Measurements from ENCODE around the gene SNX20. TPM values are rescaled to one million over a fixed set of nuclear protein-coding genes. Genes with fewer than 3 reads are reported as not detected.

Gene SNX20
- total and polyA plus RNA-seq, 2 of the 4 experiments (the other 2 are of a cell fraction): not detected

DNA sequence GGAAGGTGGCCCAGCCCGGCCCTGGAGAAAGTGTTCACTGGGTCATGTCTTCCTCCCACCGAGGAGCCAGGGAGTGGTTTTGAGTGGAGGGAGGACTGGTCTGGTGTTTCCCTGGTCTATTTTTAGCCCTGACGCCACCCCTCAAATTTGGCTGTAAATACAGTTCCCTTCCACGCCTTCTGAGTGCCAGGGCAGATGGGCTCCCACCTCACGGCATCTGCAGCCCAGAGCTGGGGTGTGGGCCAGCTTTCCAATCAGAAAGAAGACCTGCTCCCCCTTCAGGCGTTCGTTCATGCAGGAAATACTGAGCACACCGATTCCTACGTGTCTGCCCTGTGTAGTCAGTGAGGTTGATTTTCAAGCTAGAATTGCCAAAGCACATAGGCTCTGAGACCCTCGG, 53.7 kb downstream of the SNX20 start:
- H3K14ac ChIP-seq (replicated peaks; ENCODE audit: low read depth, low read length): no peak overlapping the region
- peaks cover 2% of the 10 kb centered on the region; the same call in 1 of the 2 replicates for H3K27me3 ChIP-seq (ENCODE audit: control insufficient read depth, insufficient read depth, low read length)
- H2BK15ac ChIP-seq (ENCODE audit: low read depth, low read length): no peak overlapping the region
- no peak overlapping the region for H2BK5ac ChIP-seq (ENCODE audit: low read depth, low read length, poor library complexity, severe bottlenecking)
- no peak overlapping the region for H2BK20ac ChIP-seq (ENCODE audit: low read depth, low read length)
- H3K4ac ChIP-seq (ENCODE audit: low read depth, low read length): no peak overlapping the region
- TF ChIP-seq RCOR1 (IDR thresholded peaks at IDR 0.05; ENCODE audit: insufficient replicate concordance, low read length): no peak
- no peak for TF ChIP-seq CHD1 (IDR thresholded peaks at IDR 0.05; ENCODE audit: low read depth, low read length)
- TF ChIP-seq MAFK (IDR thresholded peaks at IDR 0.05; ENCODE audit: low read depth, low read length): no peak
- TF ChIP-seq MXI1 (IDR thresholded peaks at IDR 0.05; ENCODE audit: borderline replicate concordance, low read depth, low read length): no peak
- TF ChIP-seq, protein P1, sequence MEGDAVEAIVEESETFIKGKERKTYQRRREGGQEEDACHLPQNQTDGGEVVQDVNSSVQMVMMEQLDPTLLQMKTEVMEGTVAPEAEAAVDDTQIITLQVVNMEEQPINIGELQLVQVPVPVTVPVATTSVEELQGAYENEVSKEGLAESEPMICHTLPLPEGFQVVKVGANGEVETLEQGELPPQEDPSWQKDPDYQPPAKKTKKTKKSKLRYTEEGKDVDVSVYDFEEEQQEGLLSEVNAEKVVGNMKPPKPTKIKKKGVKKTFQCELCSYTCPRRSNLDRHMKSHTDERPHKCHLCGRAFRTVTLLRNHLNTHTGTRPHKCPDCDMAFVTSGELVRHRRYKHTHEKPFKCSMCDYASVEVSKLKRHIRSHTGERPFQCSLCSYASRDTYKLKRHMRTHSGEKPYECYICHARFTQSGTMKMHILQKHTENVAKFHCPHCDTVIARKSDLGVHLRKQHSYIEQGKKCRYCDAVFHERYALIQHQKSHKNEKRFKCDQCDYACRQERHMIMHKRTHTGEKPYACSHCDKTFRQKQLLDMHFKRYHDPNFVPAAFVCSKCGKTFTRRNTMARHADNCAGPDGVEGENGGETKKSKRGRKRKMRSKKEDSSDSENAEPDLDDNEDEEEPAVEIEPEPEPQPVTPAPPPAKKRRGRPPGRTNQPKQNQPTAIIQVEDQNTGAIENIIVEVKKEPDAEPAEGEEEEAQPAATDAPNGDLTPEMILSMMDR (conservative IDR thresholded peaks at IDR 0.05; ENCODE audit: low read depth, low read length): no peak
- no peak for TF ChIP-seq RAD21 (IDR thresholded peaks at IDR 0.05; ENCODE audit: low read length)
- TF ChIP-seq MAZ (IDR thresholded peaks at IDR 0.05; ENCODE audit: borderline replicate concordance, low read depth, low read length): no peak
- no peak for TF ChIP-seq NFE2L2 (IDR thresholded peaks at IDR 0.05; ENCODE audit: low read depth, low read length)
- no peak for TF ChIP-seq POLR2A (IDR thresholded peaks at IDR 0.05; ENCODE audit: low read depth, low read length)
- H3K36me3 ChIP-seq (ENCODE audit: control insufficient read depth, insufficient read depth, low read length): no peaks in the 10 kb centered on the region
- H3K4me1 ChIP-seq (ENCODE audit: control insufficient read depth, insufficient read depth, low read length): no peaks in the 10 kb centered on the region
- no peak overlapping the region for H3K4me3 ChIP-seq (ENCODE audit: insufficient read depth, low read depth, low read length)
- BruUV-seq (replicated peaks): no TSS peak
- ChIA-PET CTCF (no interaction called here), POLR2A (ENCODE audit: unreplicated experiment) (no interaction called here)
- H4K8ac ChIP-seq (ENCODE audit: low read depth in 2 of 2, low read length in 2 of 2): no peak overlapping the region
- no peak overlapping the region for H3K56ac ChIP-seq (ENCODE audit: extremely low read depth, insufficient read depth, low read length)
- H3K9ac ChIP-seq (ENCODE audit: low read depth, low read length): no peak overlapping the region
- no peaks in the 10 kb centered on the region for H4K20me1 ChIP-seq (ENCODE audit: insufficient read depth, low read length)
- H4K5ac ChIP-seq (ENCODE audit: low read depth, low read length): no peak overlapping the region
- no peak overlapping the region for H3K23ac ChIP-seq (ENCODE audit: low read depth, low read length)
- H3K4me2 ChIP-seq (ENCODE audit: low read depth, low read length): no peak overlapping the region
- no peaks in the 10 kb centered on the region for H3K79me1 ChIP-seq (ENCODE audit: low read depth in 1 of 2, low read length in 2 of 2)
- H2AK9ac ChIP-seq (replicated peaks; ENCODE audit: low read depth, low read length, poor library complexity): no peak overlapping the region
- in situ Hi-C loops (cut with MboI; ENCODE audit: low sequenced_read_pairs): no loop called here
- no CpG with 5 or more reads among the region's 10 CpGs for WGBS, 2 experiments (ENCODE audit: extremely low coverage in 2 of 2, insufficient read length in 1 of 2)
- H2AK5ac ChIP-seq (ENCODE audit: low read depth, low read length): no peak overlapping the region
- H3K18ac ChIP-seq (ENCODE audit: low read depth, low read length): no peak overlapping the region
- dilution Hi-C loops (cut with HindIII; ENCODE audit: low sequenced_read_pairs, unreplicated experiment): no loop called here
- no peak overlapping the region for H2BK120ac ChIP-seq (ENCODE audit: low read depth, low read length)
- H3K9me1 ChIP-seq (ENCODE audit: insufficient read depth, low read length): no peaks in the 10 kb centered on the region
- H3K27ac ChIP-seq (ENCODE audit: insufficient read depth, low read length): no peak overlapping the region
- H3K9me3 ChIP-seq (ENCODE audit: control insufficient read depth, insufficient read depth, low read length): no peaks in the 10 kb centered on the region
- H2AFZ ChIP-seq (replicated peaks; ENCODE audit: low read length, poor library complexity): no peak overlapping the region
- no peak overlapping the region for H4K91ac ChIP-seq (ENCODE audit: insufficient read depth, low read depth, low read length)
- no peak for ATAC-seq (ENCODE audit: low read depth)
- DNase-seq: no peak
- intact Hi-C loops (cut with micrococcal nuclease): no loop called here

Data from IMR-90 (cell line).